ENCODE measurements around the gene STX12. TPM values are rescaled to one million over a fixed set of nuclear protein-coding genes. Genes with fewer than 3 reads are reported as not detected.

The STX12 gene
- total and polyA plus RNA-seq, 2 of the 4 experiments (the other 2 are of a cell fraction) = 28.6 to 54.8 TPM

DNA sequence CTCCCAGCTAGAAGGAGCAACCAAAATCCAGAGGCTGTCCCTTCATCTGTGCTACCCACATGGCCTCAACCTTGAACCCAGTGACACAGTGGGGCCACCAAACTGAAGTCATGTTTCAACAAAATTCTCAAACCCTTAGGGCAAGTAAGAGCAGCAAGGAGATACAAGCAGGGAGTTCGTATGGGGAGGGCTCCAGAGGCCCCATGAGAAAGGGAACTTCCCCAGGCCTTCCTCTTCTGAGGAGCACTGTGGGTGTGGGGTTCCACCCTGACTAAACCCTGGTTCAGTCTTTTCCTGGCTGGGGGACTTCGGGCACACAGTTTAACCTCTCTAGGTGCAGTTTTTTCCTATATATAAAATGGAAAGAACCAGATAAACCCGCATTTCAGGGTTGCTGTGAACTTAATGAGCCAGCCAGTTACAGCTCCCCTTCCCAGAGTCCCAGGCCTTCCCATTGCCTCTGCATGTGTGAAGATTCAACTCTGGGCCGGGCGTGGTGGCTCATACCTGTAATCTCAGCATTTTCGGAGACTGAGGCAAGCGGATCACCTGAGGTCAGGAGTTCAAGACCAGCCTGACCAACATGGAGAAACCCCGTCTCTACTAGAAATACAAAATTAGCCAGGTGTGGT lies 91.4 kb downstream of the STX12 start:
- ATAC-seq (ENCODE audit: low read depth) (no peak), DNase-seq (no peak)
- Histone ChIP-seq H4K91ac (ENCODE audit: insufficient read depth, low read depth, low read length) (no peak overlapping the region), H2BK20ac (ENCODE audit: low read depth, low read length) (peak overlapping the region; percentile 85; the same call in 1 of the 2 replicates), H2AK5ac (ENCODE audit: low read depth, low read length) (peak overlapping the region; percentile 75; the same call in 1 of the 2 replicates), H4K8ac (ENCODE audit: low read depth in 2 of 2, low read length in 2 of 2) (peak overlapping the region in 1 of 2 experiments; percentile 72; a peak in 2 of 4 replicates), H3K4me2 (ENCODE audit: low read depth, low read length) (no peak overlapping the region), H3K36me3 (ENCODE audit: control insufficient read depth, insufficient read depth, low read length) (no peaks in the 10 kb centered on the region), H3K18ac (ENCODE audit: low read depth, low read length) (peak overlapping the region; percentile 54), H3K56ac (ENCODE audit: extremely low read depth, insufficient read depth, low read length) (no peak overlapping the region), H2BK5ac (ENCODE audit: low read depth, low read length, poor library complexity, severe bottlenecking) (peak overlapping the region; percentile 51), H4K5ac (ENCODE audit: low read depth, low read length) (no peak overlapping the region), H3K79me1 (ENCODE audit: low read depth in 1 of 2, low read length in 2 of 2) (no peaks in the 10 kb centered on the region), H3K23ac (ENCODE audit: low read depth, low read length) (no peak overlapping the region), H3K27me3 (ENCODE audit: control insufficient read depth, insufficient read depth, low read length) (no peaks in the 10 kb centered on the region), H3K9me1 (ENCODE audit: insufficient read depth, low read length) (peaks cover 13% of the 10 kb centered on the region), H3K4me3 (ENCODE audit: insufficient read depth, low read depth, low read length) (no peak overlapping the region), H3K27ac (ENCODE audit: insufficient read depth, low read length) (no peak overlapping the region), H3K14ac (replicated peaks; ENCODE audit: low read depth, low read length) (peak overlapping the region; percentile 89; the same call in 1 of the 2 replicates), H3K4me1 (ENCODE audit: control insufficient read depth, insufficient read depth, low read length) (peaks cover 13% of the 10 kb centered on the region), H2BK120ac (ENCODE audit: low read depth, low read length) (peak overlapping the region; percentile 71; the same call in 1 of the 2 replicates), H2AK9ac (replicated peaks; ENCODE audit: low read depth, low read length, poor library complexity) (peak overlapping the region; percentile 78), H3K9ac (ENCODE audit: low read depth, low read length) (no peak overlapping the region), H4K20me1 (ENCODE audit: insufficient read depth, low read length) (no peaks in the 10 kb centered on the region), H3K4ac (ENCODE audit: low read depth, low read length) (peak overlapping the region; percentile 80; the same call in 1 of the 2 replicates), H2BK15ac (ENCODE audit: low read depth, low read length) (peak overlapping the region; percentile 74; the same call in 1 of the 3 replicates), H2AFZ (replicated peaks; ENCODE audit: low read length, poor library complexity) (peak overlapping the region; percentile 74), H3K9me3 (ENCODE audit: control insufficient read depth, insufficient read depth, low read length) (no peaks in the 10 kb centered on the region)
- POLR2A ChIA-PET (ENCODE audit: unreplicated experiment) = no interaction called here
- dilution Hi-C loops (cut with HindIII; ENCODE audit: low sequenced_read_pairs, unreplicated experiment) (no loop called here), in situ Hi-C loops (cut with MboI; ENCODE audit: low sequenced_read_pairs) (loop anchor here (5.0 to 25.0 kb wide), 2 partner anchors 118 to 348 kb away; no protein-coding TSS in a partner anchor), intact Hi-C loops (cut with micrococcal nuclease) (loop anchor here (5.0 kb wide), 1 partner anchor 203 kb away; no protein-coding TSS in a partner anchor)
- no CpG with 5 or more reads among the region's 8 CpGs for WGBS, 2 experiments (ENCODE audit: extremely low coverage in 2 of 2, insufficient read length in 1 of 2)
- BruUV-seq (replicated peaks) = no TSS peak
- CTCF ChIA-PET = interaction anchor here (1.0 to 1.1 kb wide), 2 partner anchors 17 to 22 kb away, joined by 3 read pairs; no protein-coding TSS in a partner anchor
- no peak for TF ChIP-seq RFX5 (IDR thresholded peaks at IDR 0.05; ENCODE audit: low read depth, low read length)
- TF ChIP-seq, protein P1, sequence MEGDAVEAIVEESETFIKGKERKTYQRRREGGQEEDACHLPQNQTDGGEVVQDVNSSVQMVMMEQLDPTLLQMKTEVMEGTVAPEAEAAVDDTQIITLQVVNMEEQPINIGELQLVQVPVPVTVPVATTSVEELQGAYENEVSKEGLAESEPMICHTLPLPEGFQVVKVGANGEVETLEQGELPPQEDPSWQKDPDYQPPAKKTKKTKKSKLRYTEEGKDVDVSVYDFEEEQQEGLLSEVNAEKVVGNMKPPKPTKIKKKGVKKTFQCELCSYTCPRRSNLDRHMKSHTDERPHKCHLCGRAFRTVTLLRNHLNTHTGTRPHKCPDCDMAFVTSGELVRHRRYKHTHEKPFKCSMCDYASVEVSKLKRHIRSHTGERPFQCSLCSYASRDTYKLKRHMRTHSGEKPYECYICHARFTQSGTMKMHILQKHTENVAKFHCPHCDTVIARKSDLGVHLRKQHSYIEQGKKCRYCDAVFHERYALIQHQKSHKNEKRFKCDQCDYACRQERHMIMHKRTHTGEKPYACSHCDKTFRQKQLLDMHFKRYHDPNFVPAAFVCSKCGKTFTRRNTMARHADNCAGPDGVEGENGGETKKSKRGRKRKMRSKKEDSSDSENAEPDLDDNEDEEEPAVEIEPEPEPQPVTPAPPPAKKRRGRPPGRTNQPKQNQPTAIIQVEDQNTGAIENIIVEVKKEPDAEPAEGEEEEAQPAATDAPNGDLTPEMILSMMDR (conservative IDR thresholded peaks at IDR 0.05; ENCODE audit: low read depth, low read length) = no peak
- no peak for TF ChIP-seq BHLHE40 (IDR thresholded peaks at IDR 0.05; ENCODE audit: low read depth, low read length)
- no peak for TF ChIP-seq RAD21 (IDR thresholded peaks at IDR 0.05; ENCODE audit: low read length)
- TF ChIP-seq, protein P2, sequence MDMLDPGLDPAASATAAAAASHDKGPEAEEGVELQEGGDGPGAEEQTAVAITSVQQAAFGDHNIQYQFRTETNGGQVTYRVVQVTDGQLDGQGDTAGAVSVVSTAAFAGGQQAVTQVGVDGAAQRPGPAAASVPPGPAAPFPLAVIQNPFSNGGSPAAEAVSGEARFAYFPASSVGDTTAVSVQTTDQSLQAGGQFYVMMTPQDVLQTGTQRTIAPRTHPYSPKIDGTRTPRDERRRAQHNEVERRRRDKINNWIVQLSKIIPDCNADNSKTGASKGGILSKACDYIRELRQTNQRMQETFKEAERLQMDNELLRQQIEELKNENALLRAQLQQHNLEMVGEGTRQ (IDR thresholded peaks at IDR 0.05; ENCODE audit: low read depth, low read length) = no peak
- no peak for TF ChIP-seq CHD1 (IDR thresholded peaks at IDR 0.05; ENCODE audit: low read depth, low read length)
- TF ChIP-seq MXI1 (IDR thresholded peaks at IDR 0.05; ENCODE audit: borderline replicate concordance, low read depth, low read length) = no peak
- TF ChIP-seq RCOR1 (IDR thresholded peaks at IDR 0.05; ENCODE audit: insufficient replicate concordance, low read length) = no peak
- TF ChIP-seq CEBPB (IDR thresholded peaks at IDR 0.05; ENCODE audit: low read depth, low read length) = no peak
- TF ChIP-seq SMC3 (IDR thresholded peaks at IDR 0.05; ENCODE audit: low read depth, low read length) = no peak
- TF ChIP-seq POLR2A (IDR thresholded peaks at IDR 0.05; ENCODE audit: low read depth, low read length) = no peak
- TF ChIP-seq NFE2L2 (IDR thresholded peaks at IDR 0.05; ENCODE audit: low read depth, low read length) = no peak
- TF ChIP-seq, protein P3, sequence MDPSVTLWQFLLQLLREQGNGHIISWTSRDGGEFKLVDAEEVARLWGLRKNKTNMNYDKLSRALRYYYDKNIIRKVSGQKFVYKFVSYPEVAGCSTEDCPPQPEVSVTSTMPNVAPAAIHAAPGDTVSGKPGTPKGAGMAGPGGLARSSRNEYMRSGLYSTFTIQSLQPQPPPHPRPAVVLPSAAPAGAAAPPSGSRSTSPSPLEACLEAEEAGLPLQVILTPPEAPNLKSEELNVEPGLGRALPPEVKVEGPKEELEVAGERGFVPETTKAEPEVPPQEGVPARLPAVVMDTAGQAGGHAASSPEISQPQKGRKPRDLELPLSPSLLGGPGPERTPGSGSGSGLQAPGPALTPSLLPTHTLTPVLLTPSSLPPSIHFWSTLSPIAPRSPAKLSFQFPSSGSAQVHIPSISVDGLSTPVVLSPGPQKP (IDR thresholded peaks at IDR 0.05; ENCODE audit: borderline replicate concordance, low read depth, low read length) = no peak
- no peak for TF ChIP-seq FOS (IDR thresholded peaks at IDR 0.05; ENCODE audit: low read depth, low read length)
- TF ChIP-seq MAZ (IDR thresholded peaks at IDR 0.05; ENCODE audit: borderline replicate concordance, low read depth, low read length) = no peak

Data from IMR-90 (cell line).